ENCODE results near the gene MYL10.

DNA sequence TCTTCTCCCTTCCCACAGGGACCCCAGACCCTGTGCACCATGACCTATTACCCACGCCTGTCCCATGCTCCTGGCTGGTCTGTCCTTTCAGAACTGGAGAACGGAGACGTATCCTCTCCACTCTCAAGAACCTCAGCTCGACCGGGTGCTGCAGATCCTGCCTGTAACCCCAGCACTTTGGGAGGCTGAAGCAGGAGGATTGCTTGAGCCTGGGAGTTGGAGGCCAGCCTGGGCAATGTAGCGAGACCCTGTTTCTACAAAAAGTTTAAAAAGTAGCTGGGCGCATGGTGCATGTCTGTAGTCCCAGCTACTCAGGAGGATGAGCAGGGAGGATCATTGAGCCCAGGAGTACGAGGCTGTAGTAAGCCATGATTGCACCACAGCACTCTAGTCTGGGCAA, 37.2 kb upstream of the MYL10 start:
- no peak for TF ChIP-seq POLR2A (IDR thresholded peaks at IDR 0.05)
- no peak for TF ChIP-seq EP300 (IDR thresholded peaks at IDR 0.05)
- TF ChIP-seq, protein P1, sequence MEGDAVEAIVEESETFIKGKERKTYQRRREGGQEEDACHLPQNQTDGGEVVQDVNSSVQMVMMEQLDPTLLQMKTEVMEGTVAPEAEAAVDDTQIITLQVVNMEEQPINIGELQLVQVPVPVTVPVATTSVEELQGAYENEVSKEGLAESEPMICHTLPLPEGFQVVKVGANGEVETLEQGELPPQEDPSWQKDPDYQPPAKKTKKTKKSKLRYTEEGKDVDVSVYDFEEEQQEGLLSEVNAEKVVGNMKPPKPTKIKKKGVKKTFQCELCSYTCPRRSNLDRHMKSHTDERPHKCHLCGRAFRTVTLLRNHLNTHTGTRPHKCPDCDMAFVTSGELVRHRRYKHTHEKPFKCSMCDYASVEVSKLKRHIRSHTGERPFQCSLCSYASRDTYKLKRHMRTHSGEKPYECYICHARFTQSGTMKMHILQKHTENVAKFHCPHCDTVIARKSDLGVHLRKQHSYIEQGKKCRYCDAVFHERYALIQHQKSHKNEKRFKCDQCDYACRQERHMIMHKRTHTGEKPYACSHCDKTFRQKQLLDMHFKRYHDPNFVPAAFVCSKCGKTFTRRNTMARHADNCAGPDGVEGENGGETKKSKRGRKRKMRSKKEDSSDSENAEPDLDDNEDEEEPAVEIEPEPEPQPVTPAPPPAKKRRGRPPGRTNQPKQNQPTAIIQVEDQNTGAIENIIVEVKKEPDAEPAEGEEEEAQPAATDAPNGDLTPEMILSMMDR (IDR thresholded peaks at IDR 0.05) = no peak
